ENCODE data around the gene TMEM25. TPM values are rescaled to one million over a fixed set of nuclear protein-coding genes. Genes with fewer than 3 reads are reported as not detected.

TMEM25 gene
- total and polyA plus RNA-seq, 2 of the 13 experiments (the other 11 are each of a cell fraction or from before 2014, with no cell fraction given) = 7.5 to 17.2 TPM

- TF ChIP-seq TFDP2 (CRISPR knock-in tag; IDR thresholded peaks at IDR 0.05) (no peak), POGZ (CRISPR knock-in tag; IDR thresholded peaks at IDR 0.05) (0 out of 2 replicates have a peak, but pooled peaks have one; percentile 7), ZNF790 (CRISPR knock-in tag; IDR thresholded peaks at IDR 0.05; ENCODE audit: borderline replicate concordance) (no peak), CBX1 (IDR thresholded peaks at IDR 0.05; ENCODE audit: low read depth) (no peak), RAD51 (IDR thresholded peaks at IDR 0.05; ENCODE audit: borderline replicate concordance) (no peak), ZBTB39 (CRISPR knock-in tag; IDR thresholded peaks at IDR 0.05) (no peak), TP53 (CRISPR knock-in tag; conservative IDR thresholded peaks at IDR 0.05) (no peak), PAF1 (CRISPR knock-in tag; IDR thresholded peaks at IDR 0.05) (no peak), ZFY (CRISPR knock-in tag; IDR thresholded peaks at IDR 0.05) (no peak), NRL (CRISPR knock-in tag; IDR thresholded peaks at IDR 0.05; ENCODE audit: borderline replicate concordance) (peak; percentile 12; the same call in 1 of the 2 replicates), ZSCAN20 (CRISPR knock-in tag; IDR thresholded peaks at IDR 0.05; ENCODE audit: borderline replicate concordance) (0 out of 2 replicates have a peak, but pooled peaks have one; percentile 5), MEIS1 (CRISPR knock-in tag; IDR thresholded peaks at IDR 0.05; ENCODE audit: borderline replicate concordance) (0 out of 2 replicates have a peak, but pooled peaks have one; percentile 4), HNRNPUL1 (IDR thresholded peaks at IDR 0.05; ENCODE audit: low read depth, low read length) (no peak), RFXAP (CRISPR knock-in tag; IDR thresholded peaks at IDR 0.05; ENCODE audit: borderline replicate concordance) (no peak), TBL1XR1 (IDR thresholded peaks at IDR 0.05; ENCODE audit: borderline replicate concordance, low read length, partially characterized antibody) (no peak), ZNF264 (CRISPR knock-in tag; IDR thresholded peaks at IDR 0.05) (no peak), SSRP1 (CRISPR knock-in tag; IDR thresholded peaks at IDR 0.05) (no peak), ISL2 (CRISPR knock-in tag; IDR thresholded peaks at IDR 0.05) (no peak), NR1H2 (CRISPR knock-in tag; IDR thresholded peaks at IDR 0.05; ENCODE audit: borderline replicate concordance, low read depth) (no peak), STAG1 (CRISPR knock-in tag; IDR thresholded peaks at IDR 0.05) (no peak), NFKBIZ (CRISPR knock-in tag; IDR thresholded peaks at IDR 0.05) (no peak), TCF7 (IDR thresholded peaks at IDR 0.05; ENCODE audit: low read depth) (no peak), ZNF317 (CRISPR knock-in tag; IDR thresholded peaks at IDR 0.05) (no peak), ZNF281 (CRISPR knock-in tag; IDR thresholded peaks at IDR 0.05; ENCODE audit: borderline replicate concordance) (no peak), ZNF501 (CRISPR knock-in tag; IDR thresholded peaks at IDR 0.05) (no peak)
These were observed 761 bp upstream of the TMEM25 start (continued) for GRCh38 chr11:118530180-118530682.

Measured in HepG2 (cell line).